Psoas muscle (tissue), 8 donors: ENCODE results near the gene MKKS. TPM values are rescaled to one million over a fixed set of nuclear protein-coding genes. Genes with fewer than 3 reads are reported as not detected.

ENCODE experiments used
- ATAC-seq, 4 donors: fragments of 200-7000 bp; cut with Tn5 transposase; one replicate each; pipeline ENCODE4 v1.9.1; 2020; ENCODE audit warnings: moderate library complexity in 3 of 4, mild to moderate bottlenecking in 2 of 4
- DNase-seq, 2 donors: peaks; one replicate each; pipeline ENCODE4 v3.0.0-alpha.2; 2020
- H3K27ac ChIP-seq: fragments of 200-600 bp; one replicate; pipeline ENCODE4 v1.8.0; 2022
- H3K27me3 ChIP-seq, 3 donors: fragments of 200-600 bp in 1 of 3; one replicate each; pipeline versions ENCODE4 v1.6.1 to v1.8.0; 2013 to 2022; ENCODE audit warnings: low read length in 2 of 3, mild to moderate bottlenecking in 2 of 3, moderate library complexity in 1 of 3; ENCODE audit not compliant: insufficient read depth in 3 of 3
- H3K36me3 ChIP-seq, 2 donors: fragments of 200-600 bp in 1 of 2; one replicate each; pipeline versions ENCODE4 v1.6.1 to v1.8.0; 2013 to 2022; ENCODE audit warnings: low read depth in 1 of 2, mild to moderate bottlenecking in 1 of 2, moderate library complexity in 1 of 2; ENCODE audit not compliant: insufficient read depth in 1 of 2
- H3K4me1 ChIP-seq: fragments of 200-600 bp; one replicate; pipeline ENCODE4 v1.8.0; 2022
- H3K4me3 ChIP-seq: fragments of 200-600 bp; one replicate; pipeline ENCODE4 v1.8.0; 2022; ENCODE audit warnings: mild to moderate bottlenecking
- H3K9me3 ChIP-seq: fragments of 200-600 bp; one replicate; pipeline ENCODE4 v1.8.0; 2022
- WGBS, 3 donors: extraction: QIAGEN DNeasy Blood & Tissue Kit; methylation state at CpG; one replicate each; pipeline versions ENCODE4 v1.1.6 to v1.1.7; 2013; 5-methylcytosine and 5-hydroxymethylcytosine counted together
- intact Hi-C, 2 donors: fragments of 100-400 bp; cut with DNase I; formaldehyde crosslinking; loops; one replicate each; pipeline versions ENCODE4 v1.11.0 to v1.14.2; 2022
- polyA plus RNA-seq, 3 donors: library from polyadenylated mRNA; stranded (reverse); fragments of 200-250 nt; gene quantifications; one replicate each; pipeline ENCODE4 v1.2.3, GENCODE V29; 2013
- total RNA-seq, 4 donors: library from RNA; stranded (reverse); fragmentation: NEBNext Ultra II Directional in 2 of 4; extraction: Animal tissue kit (Norgen Biotek cat#: 25700) in 2 of 4; gene quantifications; one replicate each; pipeline versions ENCODE4 v1.2.1 to v1.2.4, GENCODE V29; 2021 to 2023
- TF ChIP-seq, protein P1 (sequence below): fragments of 200-600 bp; IDR thresholded peaks from one replicate; pipeline ENCODE4 v1.8.0; 2022; ENCODE audit warnings: antibody characterized with exemption
- donor health status: healthy with polysubstance abuse.
- donor health status: DM: no; HTN: no; CAD: no; lungs with moderate emphysema.
- donor health status: Bipolar disorder and iron deficiency.
- donor health status: healthy.
- donor health status: DM: yes; HTN: yes; CAD: no.
- donor health status: DM: no; HTN: no; CAD: no.
- donor health status: DM: no; HTN: no; CAD: no.
- donor health status: DM: yes; HTN: yes; CAD: no.

The MKKS gene
- total and polyA plus RNA-seq, 7 donors, result 10.5 to 40.1 (median 22.7) TPM

DNA sequence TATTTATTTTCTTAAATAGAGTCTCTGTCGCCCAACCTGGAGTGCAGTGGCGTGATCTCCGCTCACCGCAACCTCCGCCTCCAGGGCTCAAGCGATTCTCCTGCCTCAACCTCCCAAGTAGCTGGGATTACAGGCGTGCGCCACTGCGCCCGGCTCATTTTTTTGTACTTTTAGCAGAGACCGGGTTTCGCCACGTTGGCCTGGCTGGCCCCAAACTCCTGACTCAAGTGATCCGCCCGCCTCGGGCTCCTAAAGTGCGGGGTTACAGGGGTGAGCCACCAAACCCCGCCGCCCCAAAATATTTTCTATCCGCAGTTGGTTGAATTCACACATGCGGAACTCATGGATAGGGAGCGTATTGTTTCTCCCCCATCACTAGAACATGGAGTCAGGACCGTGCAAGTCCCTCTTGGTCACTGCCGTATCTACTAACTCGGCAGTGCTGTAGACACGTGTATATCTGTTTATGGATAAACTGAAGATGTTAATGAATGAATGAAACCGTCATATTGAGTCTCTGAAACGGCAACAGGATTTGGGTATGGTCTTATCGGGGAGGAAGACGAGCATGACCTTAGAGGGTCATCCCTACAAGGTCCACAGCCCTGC lies 904 bp downstream of the MKKS start:
- no peak for DNase-seq
- Histone ChIP-seq H3K27me3 (no peaks in the 10 kb centered on the region), H3K4me3 (peak overlapping the region; percentile 95), H3K36me3 (peaks cover 0 to 3% of the 10 kb centered on the region in 2 donors), H3K9me3 (no peaks in the 10 kb centered on the region), H3K4me1 (peaks cover 39% of the 10 kb centered on the region), H3K27ac (peak overlapping the region; percentile 96)
- TF ChIP-seq, protein P1, sequence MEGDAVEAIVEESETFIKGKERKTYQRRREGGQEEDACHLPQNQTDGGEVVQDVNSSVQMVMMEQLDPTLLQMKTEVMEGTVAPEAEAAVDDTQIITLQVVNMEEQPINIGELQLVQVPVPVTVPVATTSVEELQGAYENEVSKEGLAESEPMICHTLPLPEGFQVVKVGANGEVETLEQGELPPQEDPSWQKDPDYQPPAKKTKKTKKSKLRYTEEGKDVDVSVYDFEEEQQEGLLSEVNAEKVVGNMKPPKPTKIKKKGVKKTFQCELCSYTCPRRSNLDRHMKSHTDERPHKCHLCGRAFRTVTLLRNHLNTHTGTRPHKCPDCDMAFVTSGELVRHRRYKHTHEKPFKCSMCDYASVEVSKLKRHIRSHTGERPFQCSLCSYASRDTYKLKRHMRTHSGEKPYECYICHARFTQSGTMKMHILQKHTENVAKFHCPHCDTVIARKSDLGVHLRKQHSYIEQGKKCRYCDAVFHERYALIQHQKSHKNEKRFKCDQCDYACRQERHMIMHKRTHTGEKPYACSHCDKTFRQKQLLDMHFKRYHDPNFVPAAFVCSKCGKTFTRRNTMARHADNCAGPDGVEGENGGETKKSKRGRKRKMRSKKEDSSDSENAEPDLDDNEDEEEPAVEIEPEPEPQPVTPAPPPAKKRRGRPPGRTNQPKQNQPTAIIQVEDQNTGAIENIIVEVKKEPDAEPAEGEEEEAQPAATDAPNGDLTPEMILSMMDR, result no peak
- no peak for ATAC-seq
- intact Hi-C loops, result loop anchor here in 1 of 2 donors (10.0 kb wide), 1 partner anchor 398 kb away; the partner anchor contains the start of gene ANKEF1
- WGBS, 3 donors, result 46 to 48% (median 46%) methylated on average over 30 of the region's 30 CpGs

GRCh38 chr20:10432079-10432478 lies 1.9 kb downstream of the MKKS start:
- TF ChIP-seq, protein P1, result no peak
- DNase-seq (no peak), ATAC-seq (no peak)
- H3K4me1 ChIP-seq, result peaks cover 46% of the 10 kb centered on the region
- whole genome bisulfite sequencing, 3 donors, result 60 to 79% (median 67%) methylated on average over 1 of the region's 1 CpG
- intact Hi-C loops, result loop anchor here in 1 of 2 donors (10.0 kb wide), 1 partner anchor 397 kb away; the partner anchor contains the start of gene ANKEF1
- no peak overlapping the region for H3K27ac ChIP-seq
- no peaks in the 10 kb centered on the region for H3K9me3 ChIP-seq
- no peaks in the 10 kb centered on the region for H3K27me3 ChIP-seq
- H3K4me3 ChIP-seq, result no peak overlapping the region
- peaks cover 0 to 3% of the 10 kb centered on the region in 2 donors for H3K36me3 ChIP-seq

- DNase-seq (no peak), ATAC-seq (no peak)
- Histone ChIP-seq H3K4me3 (no peak overlapping the region), H3K27ac (no peak overlapping the region), H3K36me3 (peaks cover 3 to 5% of the 10 kb centered on the region in 2 donors), H3K4me1 (peaks cover 48% of the 10 kb centered on the region), H3K27me3 (no peaks in the 10 kb centered on the region), H3K9me3 (no peaks in the 10 kb centered on the region)
- intact Hi-C loops, result loop anchor here in 1 of 2 donors (10.0 kb wide), 1 partner anchor 396 kb away; the partner anchor contains the start of gene ANKEF1
- TF ChIP-seq, protein P1, result no peak
- WGBS, 3 donors, result 63 to 84% (median 76%) methylated on average over 5 of the region's 5 CpGs
Measured at GRCh38 chr20:10430704-10431103, 3.3 kb downstream of the MKKS start.

- TF ChIP-seq, protein P1, result no peak
- no peak for DNase-seq
- H3K4me3 ChIP-seq, result no peak overlapping the region
- peaks cover 48% of the 10 kb centered on the region for H3K4me1 ChIP-seq
- H3K9me3 ChIP-seq, result no peaks in the 10 kb centered on the region
- ATAC-seq, result no peak
- H3K27me3 ChIP-seq, result no peaks in the 10 kb centered on the region
- H3K36me3 ChIP-seq, result peaks cover 3 to 5% of the 10 kb centered on the region in 2 donors
- intact Hi-C loops, result loop anchor here (5.0 to 10.0 kb wide), 4 partner anchors 113 to 453 kb away; partner anchors contain the start of gene ANKEF1 (in 1 of the 2)
- H3K27ac ChIP-seq, result no peak overlapping the region
Measured at GRCh38 chr20:10430000-10430466, 4.0 kb downstream of the MKKS start.
